OCI-LY7 (cell line): ENCODE data around the gene AHSG. TPM values are rescaled to one million over a fixed set of nuclear protein-coding genes. Genes with fewer than 3 reads are reported as not detected.

Source experiments
- BruUV-seq: library from RNA; stranded (reverse); fragments of 400-500 nt; replicated peaks from 2 replicates; lab custom pipeline; 2021; lab: Mats Ljungman, UMichigan
- CTCF ChIA-PET: fragments of 300-600 bp; sonication (Branson Sonifier 250); formaldehyde crosslinking; loops from one replicate; lab custom pipeline; 2022; ENCODE audit warnings: antibody characterized with exemption; ENCODE audit not compliant: unreplicated experiment; lab: Charles Lee
- POLR2A ChIA-PET: fragments of 300-600 bp; sonication (Branson Sonifier 250); formaldehyde crosslinking; loops from one replicate; lab custom pipeline; 2022; ENCODE audit warnings: antibody characterized with exemption; lab: Charles Lee
- DNase-seq: peaks from one replicate; pipeline ENCODE4 v3.0.0-alpha.2; 2015; ENCODE audit warnings: low spot score
- H2AFZ ChIP-seq: fragments of 200-600 bp; sonication (generic), shearing (Covaris generic); 2 replicates; pipeline ENCODE4 v1.6.1; 2014; ENCODE audit warnings: mild to moderate bottlenecking, antibody characterized with exemption, low read length, moderate library complexity
- H3K27ac ChIP-seq: fragments of 200-600 bp; sonication (generic); 2 replicates; pipeline ENCODE4 v1.5.1; 2014; ENCODE audit warnings: mixed run types, low read depth, mild to moderate bottlenecking, moderate library complexity, low read length, inconsistent platforms; ENCODE audit not compliant: poor library complexity, severe bottlenecking
- H3K36me3 ChIP-seq: fragments of 200-600 bp; sonication (generic); 2 replicates; pipeline ENCODE4 v1.6.1; 2014; ENCODE audit warnings: mild to moderate bottlenecking, antibody characterized with exemption, low read length, moderate library complexity, mixed read lengths; ENCODE audit not compliant: insufficient read depth
- H3K4me1 ChIP-seq: fragments of 200-600 bp; sonication (generic); 2 replicates; pipeline ENCODE4 v1.5.1; 2014; ENCODE audit warnings: mild to moderate bottlenecking, low read length; ENCODE audit not compliant: insufficient read depth, poor library complexity, severe bottlenecking
- H3K4me2 ChIP-seq: fragments of 200-600 bp; sonication (generic); 2 replicates; pipeline ENCODE4 v1.6.1; 2014; ENCODE audit warnings: mild to moderate bottlenecking, low read length
- H3K4me3 ChIP-seq: fragments of 200-600 bp; sonication (generic); 2 replicates; pipeline ENCODE4 v1.5.1; 2014; ENCODE audit warnings: mild to moderate bottlenecking, low read depth, low read length; ENCODE audit not compliant: poor library complexity, severe bottlenecking
- H3K79me2 ChIP-seq: fragments of 200-600 bp; sonication (generic); 2 replicates; pipeline ENCODE4 v1.6.1; 2016; ENCODE audit warnings: low read depth, mild to moderate bottlenecking, low read length, moderate library complexity, mixed read lengths; ENCODE audit not compliant: insufficient read depth
- H3K9me2 ChIP-seq: fragments of 200-600 bp; sonication (generic); 2 replicates; pipeline ENCODE4 v1.6.1; 2016; ENCODE audit warnings: mild to moderate bottlenecking, low read length, mixed read lengths; ENCODE audit not compliant: insufficient read depth
- H3K9me3 ChIP-seq: fragments of 200-600 bp; sonication (generic); 2 replicates; pipeline ENCODE4 v1.6.1; 2014; ENCODE audit warnings: mild to moderate bottlenecking, mixed run types, low read length, mixed read lengths
- H4K20me1 ChIP-seq: fragments of 200-600 bp; sonication (generic); 2 replicates; pipeline ENCODE4 v1.6.1; 2014; ENCODE audit warnings: mild to moderate bottlenecking, antibody characterized with exemption, low read length, moderate library complexity, mixed read lengths; ENCODE audit not compliant: insufficient read depth
- EZH2phosphoT487 ChIP-seq: fragments of 200-600 bp; sonication (generic); IDR thresholded peaks from 2 replicates; pipeline ENCODE4 v1.6.1; 2018; ENCODE audit warnings: low read depth, borderline replicate concordance, mild to moderate bottlenecking, mixed run types, antibody characterized with exemption, low read length, moderate library complexity, mixed read lengths
- intact Hi-C: fragments of 100-400 bp; cut with micrococcal nuclease; formaldehyde crosslinking; loops from one replicate; pipeline ENCODE4 v1.10.0; 2022; ENCODE audit not compliant: unreplicated experiment
- total RNA-seq, 2 experiments: library from RNA; depleted of rRNA in 1 of 2; stranded (reverse); fragments of >200 nt in 1 of 2; shearing (Covaris generic) in 1 of 2; gene quantifications; 2 replicates each; pipeline ENCODE4 v1.2.3, GENCODE V29; 2014 to 2022
- TF ChIP-seq, protein P1 (sequence below): fragments of 200-600 bp; sonication (generic); conservative IDR thresholded peaks from 2 replicates; pipeline ENCODE4 v1.5.1; 2014; ENCODE audit warnings: mild to moderate bottlenecking, antibody characterized with exemption, low read length, moderate library complexity, mixed read lengths

AHSG gene
- total RNA-seq, 2 experiments from 2014 or later = not detected

DNA sequence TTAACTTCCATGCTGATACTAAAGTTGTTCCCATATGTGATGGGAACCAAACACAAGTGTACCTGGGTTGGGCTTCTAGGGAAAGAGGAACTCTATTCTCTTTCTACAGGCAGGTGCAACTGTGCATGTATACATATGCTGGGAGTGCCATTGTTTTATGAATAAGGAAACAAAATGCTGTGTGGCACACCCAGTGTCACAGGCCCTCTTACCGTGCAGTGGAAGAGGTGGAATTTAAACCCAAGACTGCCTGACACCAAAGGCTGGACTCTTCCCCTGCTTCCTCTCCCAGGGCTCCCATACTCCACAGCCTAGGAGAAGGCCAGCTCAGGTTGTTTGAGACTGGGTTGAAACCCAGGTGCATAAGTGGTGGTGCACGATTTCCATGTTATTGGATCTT lies 25.4 kb downstream of the AHSG start:
- intact Hi-C loops = no loop called here
- Histone ChIP-seq H3K36me3 (no peaks in the 10 kb centered on the region), H4K20me1 (no peaks in the 10 kb centered on the region), H3K79me2 (no peaks in the 10 kb centered on the region), H3K9me2 (no peaks in the 10 kb centered on the region), H3K9me3 (peaks cover 7% of the 10 kb centered on the region; the same call in 1 of the 2 replicates), H3K4me3 (no peak overlapping the region), H2AFZ (no peak overlapping the region), H3K4me1 (peaks cover 15% of the 10 kb centered on the region), H3K4me2 (no peak overlapping the region), H3K27ac (no peak overlapping the region)
- no TSS peak for BruUV-seq
- ChIA-PET CTCF (no interaction called here), POLR2A (no interaction called here)
- DNase-seq = no peak
- TF ChIP-seq, protein P1, sequence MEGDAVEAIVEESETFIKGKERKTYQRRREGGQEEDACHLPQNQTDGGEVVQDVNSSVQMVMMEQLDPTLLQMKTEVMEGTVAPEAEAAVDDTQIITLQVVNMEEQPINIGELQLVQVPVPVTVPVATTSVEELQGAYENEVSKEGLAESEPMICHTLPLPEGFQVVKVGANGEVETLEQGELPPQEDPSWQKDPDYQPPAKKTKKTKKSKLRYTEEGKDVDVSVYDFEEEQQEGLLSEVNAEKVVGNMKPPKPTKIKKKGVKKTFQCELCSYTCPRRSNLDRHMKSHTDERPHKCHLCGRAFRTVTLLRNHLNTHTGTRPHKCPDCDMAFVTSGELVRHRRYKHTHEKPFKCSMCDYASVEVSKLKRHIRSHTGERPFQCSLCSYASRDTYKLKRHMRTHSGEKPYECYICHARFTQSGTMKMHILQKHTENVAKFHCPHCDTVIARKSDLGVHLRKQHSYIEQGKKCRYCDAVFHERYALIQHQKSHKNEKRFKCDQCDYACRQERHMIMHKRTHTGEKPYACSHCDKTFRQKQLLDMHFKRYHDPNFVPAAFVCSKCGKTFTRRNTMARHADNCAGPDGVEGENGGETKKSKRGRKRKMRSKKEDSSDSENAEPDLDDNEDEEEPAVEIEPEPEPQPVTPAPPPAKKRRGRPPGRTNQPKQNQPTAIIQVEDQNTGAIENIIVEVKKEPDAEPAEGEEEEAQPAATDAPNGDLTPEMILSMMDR = no peak
- no peak for TF ChIP-seq EZH2phosphoT487

DNA sequence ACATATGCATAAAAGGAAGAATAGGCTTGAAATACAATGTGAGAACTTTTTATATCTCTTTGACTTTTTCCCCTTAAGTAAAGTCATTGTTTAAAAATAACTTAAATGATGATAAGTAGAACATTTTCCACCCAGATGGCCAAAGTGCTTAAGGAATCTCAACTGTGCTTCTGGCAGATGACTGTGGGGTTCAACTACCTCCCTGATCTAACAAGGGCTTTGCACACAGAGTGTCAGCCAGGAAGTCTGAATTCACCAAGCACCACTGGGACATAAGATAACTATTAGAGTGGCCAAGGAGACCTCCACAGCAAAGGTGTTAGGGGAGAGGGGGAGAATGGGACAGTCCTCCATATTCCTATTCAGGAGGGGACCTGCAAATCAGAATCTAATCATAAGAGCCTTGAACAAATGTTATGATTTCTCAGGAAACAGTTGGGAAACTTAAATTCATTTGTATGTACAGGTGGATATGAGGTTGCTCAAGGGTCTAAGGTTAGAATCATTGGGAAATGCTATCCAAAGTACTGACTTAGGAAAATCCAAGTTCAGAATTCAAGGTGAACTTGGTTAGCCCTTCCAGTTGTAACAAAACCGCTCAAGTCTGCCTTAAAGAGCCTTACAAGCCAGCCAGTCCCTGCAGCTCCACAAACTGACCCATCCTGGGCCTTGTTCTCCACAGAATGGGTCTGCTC lies 27.1 kb downstream of the AHSG start, which contains the start of gene FETUB:
FETUB (plus strand) TSS at position 622 of the 695 bp plus-strand sequence; CDS start at position 684, 62 bp downstream.
- no peak for DNase-seq
- BruUV-seq = no TSS peak
- no peak within 1 kb of the TSS for H3K4me2 ChIP-seq
- intact Hi-C loops = no loop called here
- H3K9me2 ChIP-seq = no peaks in the 10 kb centered on the region
- no peaks in the 10 kb centered on the region for H4K20me1 ChIP-seq
- ChIA-PET POLR2A (interaction anchor here (0.7 kb wide), 3 partner anchors 79 to 947 kb away, joined by 3 to 4 read pairs (median 3); no protein-coding TSS in a partner anchor), CTCF (no interaction called here)
- TF ChIP-seq, protein P1 = no peak
- TF ChIP-seq EZH2phosphoT487 = no peak
- H3K79me2 ChIP-seq = no peaks in the 10 kb centered on the region
- H3K36me3 ChIP-seq = no peaks in the 10 kb centered on the region
- peaks cover 7% of the 10 kb centered on the region; the same call in 1 of the 2 replicates for H3K9me3 ChIP-seq
- no peak within 1 kb of the TSS for H3K27ac ChIP-seq
- no peak within 1 kb of the TSS for H2AFZ ChIP-seq
- peaks cover 22% of the 10 kb centered on the region for H3K4me1 ChIP-seq
- H3K4me3 ChIP-seq = no peak within 1 kb of the TSS

DNA sequence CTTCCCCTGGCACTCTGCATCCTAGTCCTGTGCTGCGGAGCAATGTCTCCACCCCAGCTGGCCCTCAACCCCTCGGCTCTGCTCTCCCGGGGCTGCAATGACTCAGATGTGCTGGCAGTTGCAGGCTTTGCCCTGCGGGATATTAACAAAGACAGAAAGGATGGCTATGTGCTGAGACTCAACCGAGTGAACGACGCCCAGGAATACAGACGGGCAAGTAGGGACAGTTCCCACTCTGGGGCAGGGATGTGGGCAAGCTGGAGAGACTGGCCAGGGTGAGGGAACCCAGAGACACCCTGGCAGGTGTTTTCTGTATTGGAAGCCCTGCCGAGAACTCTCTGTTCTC lies 27.6 kb downstream of the AHSG start:
- TF ChIP-seq, protein P1 = no peak
- TF ChIP-seq EZH2phosphoT487 = no peak
- H3K27ac ChIP-seq = no peak overlapping the region
- H4K20me1 ChIP-seq = no peaks in the 10 kb centered on the region
- peaks cover 22% of the 10 kb centered on the region for H3K4me1 ChIP-seq
- H2AFZ ChIP-seq = no peak overlapping the region
- no peak for DNase-seq
- BruUV-seq = no TSS peak
- peaks cover 7% of the 10 kb centered on the region; the same call in 1 of the 2 replicates for H3K9me3 ChIP-seq
- no peaks in the 10 kb centered on the region for H3K36me3 ChIP-seq
- H3K9me2 ChIP-seq = no peaks in the 10 kb centered on the region
- CTCF ChIA-PET = no interaction called here
- no peak overlapping the region for H3K4me3 ChIP-seq
- no peaks in the 10 kb centered on the region for H3K79me2 ChIP-seq
- POLR2A ChIA-PET = interaction anchor here (1.2 kb wide), 1 partner anchor 10 kb away, joined by 4 read pairs; no protein-coding TSS in a partner anchor
- intact Hi-C loops = no loop called here
- H3K4me2 ChIP-seq = no peak overlapping the region
